ENCODE measurements around the gene LDLRAD3. TPM values are rescaled to one million over a fixed set of nuclear protein-coding genes. Genes with fewer than 3 reads are reported as not detected.

Gene LDLRAD3
- total RNA-seq, 2 donors from 2014 or later, result 30.8 to 42.5 TPM

DNA sequence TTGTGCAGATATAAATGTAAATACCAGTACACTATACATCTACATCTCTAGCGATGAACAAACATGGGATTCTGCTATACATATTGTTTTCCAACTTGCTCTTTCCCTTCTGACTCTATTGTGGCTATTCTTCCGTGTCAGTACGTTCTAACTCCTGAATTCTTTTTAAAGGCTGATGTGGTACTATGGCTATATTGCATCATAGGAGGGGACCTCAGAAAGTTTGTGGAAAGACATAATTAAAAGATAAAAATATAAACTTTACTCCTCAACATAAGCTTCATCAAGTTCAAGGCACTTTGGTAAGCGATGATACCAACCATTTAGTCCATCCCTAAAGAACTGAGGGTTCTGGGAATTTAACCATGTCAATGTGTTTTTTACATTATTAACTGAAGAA, 72.8 kb downstream of the LDLRAD3 start:
- no peak overlapping the region for H3K4me3 ChIP-seq
- no peak for TF ChIP-seq POLR2A (IDR thresholded peaks at IDR 0.05)
- no peak for TF ChIP-seq POLR2AphosphoS5 (IDR thresholded peaks at IDR 0.05)
- TF ChIP-seq, protein P1, sequence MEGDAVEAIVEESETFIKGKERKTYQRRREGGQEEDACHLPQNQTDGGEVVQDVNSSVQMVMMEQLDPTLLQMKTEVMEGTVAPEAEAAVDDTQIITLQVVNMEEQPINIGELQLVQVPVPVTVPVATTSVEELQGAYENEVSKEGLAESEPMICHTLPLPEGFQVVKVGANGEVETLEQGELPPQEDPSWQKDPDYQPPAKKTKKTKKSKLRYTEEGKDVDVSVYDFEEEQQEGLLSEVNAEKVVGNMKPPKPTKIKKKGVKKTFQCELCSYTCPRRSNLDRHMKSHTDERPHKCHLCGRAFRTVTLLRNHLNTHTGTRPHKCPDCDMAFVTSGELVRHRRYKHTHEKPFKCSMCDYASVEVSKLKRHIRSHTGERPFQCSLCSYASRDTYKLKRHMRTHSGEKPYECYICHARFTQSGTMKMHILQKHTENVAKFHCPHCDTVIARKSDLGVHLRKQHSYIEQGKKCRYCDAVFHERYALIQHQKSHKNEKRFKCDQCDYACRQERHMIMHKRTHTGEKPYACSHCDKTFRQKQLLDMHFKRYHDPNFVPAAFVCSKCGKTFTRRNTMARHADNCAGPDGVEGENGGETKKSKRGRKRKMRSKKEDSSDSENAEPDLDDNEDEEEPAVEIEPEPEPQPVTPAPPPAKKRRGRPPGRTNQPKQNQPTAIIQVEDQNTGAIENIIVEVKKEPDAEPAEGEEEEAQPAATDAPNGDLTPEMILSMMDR (IDR thresholded peaks at IDR 0.05), result no peak
- 94% methylated on average over 4 of the region's 4 CpGs for WGBS
- intact Hi-C loops (cut with DNase I), result no loop called here
- DNase-seq (ENCODE audit: low spot score), result no peak
- no peaks in the 10 kb centered on the region for H3K27me3 ChIP-seq (replicated peaks; ENCODE audit: insufficient read depth)
- no peaks in the 10 kb centered on the region for H3K36me3 ChIP-seq
- no peaks in the 10 kb centered on the region for H3K9me3 ChIP-seq
- H3K27ac ChIP-seq, result no peak overlapping the region
- peaks cover 5% of the 10 kb centered on the region for H3K4me1 ChIP-seq (replicated peaks)

DNA sequence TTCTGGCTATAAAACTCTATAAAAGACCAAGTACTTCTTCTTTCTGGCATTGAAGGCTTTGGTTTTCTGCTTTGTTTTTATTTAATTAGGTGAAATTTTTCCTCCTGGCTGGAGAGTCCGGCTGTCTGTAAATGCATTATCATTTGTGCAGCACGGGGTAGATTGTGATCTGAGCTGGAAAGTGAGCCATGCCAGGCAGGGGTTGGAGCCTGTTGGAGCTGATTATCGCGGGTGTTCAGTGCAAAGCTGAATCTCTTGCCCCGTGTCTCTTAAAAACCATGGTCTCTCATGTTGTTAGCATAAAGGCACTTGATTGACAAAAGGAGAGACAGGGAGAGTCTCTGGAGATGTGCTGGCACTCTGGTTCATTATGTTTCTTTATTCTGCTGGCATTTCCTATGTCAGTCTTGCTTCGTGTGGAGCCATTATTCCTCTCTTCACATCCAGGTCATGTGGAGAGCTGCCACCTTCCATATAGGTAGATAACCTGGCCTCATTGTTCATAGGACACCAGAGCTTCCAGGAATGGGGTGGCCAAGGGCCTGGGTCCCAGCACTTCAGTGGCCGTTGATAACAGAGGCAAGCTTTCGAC, 75.2 kb downstream of the LDLRAD3 start:
- WGBS, result 38% methylated on average over 8 of the region's 8 CpGs
- no peak overlapping the region for H3K4me3 ChIP-seq
- intact Hi-C loops (cut with DNase I), result no loop called here
- H3K36me3 ChIP-seq, result no peaks in the 10 kb centered on the region
- peaks cover 3% of the 10 kb centered on the region for H3K4me1 ChIP-seq (replicated peaks)
- DNase-seq (ENCODE audit: low spot score), result no peak
- no peak overlapping the region for H3K27ac ChIP-seq
- no peaks in the 10 kb centered on the region for H3K27me3 ChIP-seq (replicated peaks; ENCODE audit: insufficient read depth)
- TF ChIP-seq POLR2A (IDR thresholded peaks at IDR 0.05), result no peak
- H3K9me3 ChIP-seq, result no peaks in the 10 kb centered on the region

DNA sequence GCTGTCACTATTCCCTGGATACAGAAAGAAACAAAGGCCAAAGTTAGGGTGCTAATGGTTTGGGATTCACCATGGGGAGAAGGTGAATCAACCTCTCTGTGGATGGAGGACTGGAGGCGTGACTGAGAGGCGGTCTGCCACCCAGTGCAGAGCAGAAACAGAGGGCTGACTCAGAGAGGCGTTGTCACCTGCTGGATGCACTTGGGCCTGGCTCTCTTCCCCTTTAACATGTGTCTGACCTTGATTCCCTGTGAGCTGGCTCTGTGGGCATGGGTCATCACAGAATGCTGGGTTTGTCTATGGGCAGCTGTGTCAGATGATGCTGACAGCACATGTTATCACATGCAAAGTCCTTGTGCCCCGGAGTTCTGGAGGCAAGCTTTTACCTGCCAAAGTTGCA, 75.9 kb downstream of the LDLRAD3 start:
- TF ChIP-seq, protein P1 (IDR thresholded peaks at IDR 0.05), result no peak
- no peak for TF ChIP-seq POLR2A (IDR thresholded peaks at IDR 0.05)
- TF ChIP-seq POLR2AphosphoS5 (IDR thresholded peaks at IDR 0.05), result no peak
- Histone ChIP-seq H3K4me3 (no peak overlapping the region), H3K27me3 (replicated peaks; ENCODE audit: insufficient read depth) (no peaks in the 10 kb centered on the region), H3K27ac (no peak overlapping the region), H3K9me3 (no peaks in the 10 kb centered on the region), H3K36me3 (no peaks in the 10 kb centered on the region), H3K4me1 (replicated peaks) (no peaks in the 10 kb centered on the region)
- 84% methylated on average over 4 of the region's 4 CpGs for WGBS
- intact Hi-C loops (cut with DNase I), result no loop called here
- no peak for DNase-seq (ENCODE audit: low spot score)

DNA sequence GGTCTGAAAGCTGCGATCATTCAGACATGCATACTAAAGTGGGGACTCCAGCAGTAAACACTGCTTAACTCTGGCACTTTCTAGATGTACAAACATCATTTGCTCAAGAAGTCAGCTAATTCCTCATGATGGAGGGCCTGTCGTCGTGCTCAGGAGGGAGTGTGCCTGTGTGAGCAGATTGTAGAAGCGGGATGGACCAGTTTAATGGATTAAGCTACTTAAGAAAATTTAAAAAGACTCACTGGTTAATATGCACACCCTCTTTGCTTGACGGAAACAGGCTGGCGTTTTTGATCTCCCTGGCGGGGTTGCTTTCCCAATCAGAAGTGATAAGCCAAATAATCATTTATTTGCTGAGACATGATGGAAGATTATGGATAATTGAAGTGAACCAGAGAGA, 79.0 kb downstream of the LDLRAD3 start:
- DNase-seq (ENCODE audit: low spot score), result no peak
- H3K4me1 ChIP-seq (replicated peaks), result no peaks in the 10 kb centered on the region
- no peaks in the 10 kb centered on the region for H3K36me3 ChIP-seq
- WGBS, result 94% methylated on average over 7 of the region's 7 CpGs
- no peaks in the 10 kb centered on the region for H3K9me3 ChIP-seq
- TF ChIP-seq, protein P1 (IDR thresholded peaks at IDR 0.05), result no peak
- TF ChIP-seq POLR2A (IDR thresholded peaks at IDR 0.05) (no peak), POLR2AphosphoS5 (IDR thresholded peaks at IDR 0.05) (no peak)
- no peak overlapping the region for H3K27ac ChIP-seq
- intact Hi-C loops (cut with DNase I), result no loop called here
- no peaks in the 10 kb centered on the region for H3K27me3 ChIP-seq (replicated peaks; ENCODE audit: insufficient read depth)
- no peak overlapping the region for H3K4me3 ChIP-seq

DNA sequence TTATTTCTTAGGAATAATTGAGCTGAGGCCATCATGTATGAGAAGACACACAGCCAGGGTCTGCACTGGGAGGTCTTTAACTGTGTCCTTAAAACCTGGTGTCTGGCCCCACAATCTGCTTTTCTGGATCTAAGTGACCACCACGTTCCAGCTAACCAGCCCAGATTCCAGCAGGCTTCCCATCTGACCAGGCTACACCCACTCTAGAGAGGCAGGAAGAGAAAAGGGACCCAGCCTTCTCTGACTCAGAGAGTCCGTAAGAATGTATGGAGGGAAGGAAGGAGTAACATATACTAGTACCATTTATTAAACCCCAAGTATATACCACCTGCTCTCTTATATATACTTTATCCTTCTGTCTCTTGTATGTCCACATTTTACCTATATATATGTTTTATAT, 80.1 kb downstream of the LDLRAD3 start:
- WGBS, result 25% methylated on average over 2 of the region's 2 CpGs
- Histone ChIP-seq H3K36me3 (no peaks in the 10 kb centered on the region), H3K27ac (no peak overlapping the region), H3K4me1 (replicated peaks) (no peaks in the 10 kb centered on the region), H3K4me3 (no peak overlapping the region), H3K27me3 (replicated peaks; ENCODE audit: insufficient read depth) (no peaks in the 10 kb centered on the region), H3K9me3 (no peaks in the 10 kb centered on the region)
- no peak for TF ChIP-seq POLR2A (IDR thresholded peaks at IDR 0.05)
- no peak for TF ChIP-seq POLR2AphosphoS5 (IDR thresholded peaks at IDR 0.05)
- TF ChIP-seq, protein P1 (IDR thresholded peaks at IDR 0.05), result no peak
- no peak for DNase-seq (ENCODE audit: low spot score)
- intact Hi-C loops (cut with DNase I), result no loop called here

Data from prostate gland (tissue), 2 donors.